Stomach (tissue), 4 donors: ENCODE measurements around the gene SLBP.
A peak's percentile ranks its signal among the peaks of the same experiment; 100 is the strongest.

Source experiments
- EP300 ChIP-seq: sonication (generic); formaldehyde crosslinking; IDR thresholded peaks from one replicate; pipeline ENCODE4 v1.6.1; 2017; ENCODE audit warnings: antibody characterized with exemption
- POLR2A ChIP-seq, 4 donors: fragments of 450-650 bp; IDR thresholded peaks; one replicate each; pipeline ENCODE4 v1.6.1; 2016; ENCODE audit warnings: antibody characterized with exemption in 4 of 4, control low read depth in 2 of 4, mild to moderate bottlenecking in 1 of 4, moderate library complexity in 1 of 4
- POLR2AphosphoS5 ChIP-seq, 3 donors: sonication (generic); formaldehyde crosslinking; IDR thresholded peaks; one replicate each; pipeline ENCODE4 v1.6.1; 2016; ENCODE audit warnings: antibody characterized with exemption in 3 of 3
- TF ChIP-seq, protein P1 (sequence below), 7 experiments: fragments of 450-650 bp in 4 of 7; fragments of 200-600 bp in 3 of 7; sonication (generic) in 3 of 7; IDR thresholded peaks; one replicate each; pipeline ENCODE4 v1.5.1; 2016 to 2019; ENCODE audit warnings: antibody characterized with exemption in 7 of 7, control low read depth in 2 of 7, mild to moderate bottlenecking in 1 of 7

DNA sequence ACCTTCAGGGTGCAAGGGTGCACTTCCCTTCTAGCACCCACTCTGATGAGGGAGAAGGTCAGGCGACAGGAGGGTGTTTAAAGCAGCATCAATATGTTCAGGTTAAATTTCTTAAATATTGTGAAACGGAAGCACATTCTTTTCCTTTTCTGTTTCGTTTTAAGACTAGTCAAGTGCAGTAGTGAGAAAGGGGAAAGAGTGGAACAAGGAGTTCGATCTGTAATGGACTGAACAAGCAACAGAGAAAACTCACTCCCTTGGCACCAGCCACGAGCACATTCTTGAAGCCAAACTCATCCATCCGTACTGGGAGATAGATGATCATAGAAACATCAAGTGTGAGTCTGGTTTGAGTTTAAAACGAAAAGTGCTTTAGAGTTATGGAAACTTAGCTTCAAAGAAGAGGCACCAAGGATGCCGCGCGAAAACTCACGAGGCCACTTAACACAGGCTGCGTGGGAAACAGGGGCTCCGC lies 28.8 kb downstream of the SLBP start:
- TF ChIP-seq, protein P1, sequence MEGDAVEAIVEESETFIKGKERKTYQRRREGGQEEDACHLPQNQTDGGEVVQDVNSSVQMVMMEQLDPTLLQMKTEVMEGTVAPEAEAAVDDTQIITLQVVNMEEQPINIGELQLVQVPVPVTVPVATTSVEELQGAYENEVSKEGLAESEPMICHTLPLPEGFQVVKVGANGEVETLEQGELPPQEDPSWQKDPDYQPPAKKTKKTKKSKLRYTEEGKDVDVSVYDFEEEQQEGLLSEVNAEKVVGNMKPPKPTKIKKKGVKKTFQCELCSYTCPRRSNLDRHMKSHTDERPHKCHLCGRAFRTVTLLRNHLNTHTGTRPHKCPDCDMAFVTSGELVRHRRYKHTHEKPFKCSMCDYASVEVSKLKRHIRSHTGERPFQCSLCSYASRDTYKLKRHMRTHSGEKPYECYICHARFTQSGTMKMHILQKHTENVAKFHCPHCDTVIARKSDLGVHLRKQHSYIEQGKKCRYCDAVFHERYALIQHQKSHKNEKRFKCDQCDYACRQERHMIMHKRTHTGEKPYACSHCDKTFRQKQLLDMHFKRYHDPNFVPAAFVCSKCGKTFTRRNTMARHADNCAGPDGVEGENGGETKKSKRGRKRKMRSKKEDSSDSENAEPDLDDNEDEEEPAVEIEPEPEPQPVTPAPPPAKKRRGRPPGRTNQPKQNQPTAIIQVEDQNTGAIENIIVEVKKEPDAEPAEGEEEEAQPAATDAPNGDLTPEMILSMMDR (IDR thresholded peaks at IDR 0.05), result no peak
- TF ChIP-seq EP300, result no peak
- TF ChIP-seq POLR2AphosphoS5 (IDR thresholded peaks at IDR 0.05), result peak in 1 of 3 donors; percentile 12
- TF ChIP-seq POLR2A (IDR thresholded peaks at IDR 0.05), result no peak
